ENCODE results near the gene NFIC. TPM values are rescaled to one million over a fixed set of nuclear protein-coding genes. Genes with fewer than 3 reads are reported as not detected.

The NFIC gene
- total RNA-seq, 4 donors from 2014 or later, result 165 to 297 (median 211) TPM

GRCh38 chr19:3362217-3362906 is 4.0 kb upstream of the NFIC start:
- Histone ChIP-seq H3K36me3 (no peaks in the 10 kb centered on the region), H3K27me3 (no peaks in the 10 kb centered on the region), H3K27ac (replicated peaks in 1 of 4) (peak overlapping the region; percentile 96 to 100 (median 99)), H3K4me1 (peaks cover 39 to 69% (median 66%) of the 10 kb centered on the region in 4 donors), H3K9me3 (no peaks in the 10 kb centered on the region), H3K4me3 (peak overlapping the region; percentile 97 to 100 (median 100))
- DNase-seq (ENCODE audit: extremely low spot score), result no peak
- intact Hi-C loops (cut with DNase I), result loop anchor here (10.0 kb wide), 1 partner anchor 62 kb away; no protein-coding TSS in a partner anchor
- WGBS, result 48% methylated on average over 9 of the region's 9 CpGs
- TF ChIP-seq POLR2A (IDR thresholded peaks at IDR 0.05; ENCODE audit: low read depth) (no peak), EP300 (IDR thresholded peaks at IDR 0.05) (no peak), POLR2AphosphoS5 (IDR thresholded peaks at IDR 0.05) (no peak), CTCF (IDR thresholded peaks at IDR 0.05) (no peak)

- Histone ChIP-seq H3K9me3 (no peaks in the 10 kb centered on the region), H3K27me3 (no peaks in the 10 kb centered on the region), H3K4me1 (peaks cover 30 to 67% (median 61%) of the 10 kb centered on the region in 4 donors), H3K36me3 (no peaks in the 10 kb centered on the region), H3K4me3 (no peak overlapping the region), H3K27ac (replicated peaks in 1 of 4) (peak overlapping the region; percentile 98 to 100 (median 100))
- TF ChIP-seq POLR2AphosphoS5 (IDR thresholded peaks at IDR 0.05) (peak in 1 of 2 donors; percentile 70), EP300 (IDR thresholded peaks at IDR 0.05) (no peak), CTCF (IDR thresholded peaks at IDR 0.05) (no peak), POLR2A (IDR thresholded peaks at IDR 0.05; ENCODE audit: low read depth) (no peak)
- intact Hi-C loops (cut with DNase I), result loop anchor here (10.0 kb wide), 1 partner anchor 61 kb away; no protein-coding TSS in a partner anchor
- DNase-seq (ENCODE audit: extremely low spot score), result no peak
- WGBS, result 61% methylated on average over 9 of the region's 16 CpGs
Measured at GRCh38 chr19:3363841-3364500, 2.4 kb upstream of the NFIC start.

GRCh38 chr19:3364501-3364858 is 1.9 kb upstream of the NFIC start:
- Histone ChIP-seq H3K27ac (replicated peaks in 1 of 4) (peak overlapping the region; percentile 98 to 100 (median 100)), H3K4me1 (peaks cover 30 to 71% (median 61%) of the 10 kb centered on the region in 4 donors), H3K27me3 (no peaks in the 10 kb centered on the region), H3K9me3 (no peaks in the 10 kb centered on the region), H3K36me3 (no peaks in the 10 kb centered on the region), H3K4me3 (no peak overlapping the region)
- TF ChIP-seq CTCF (IDR thresholded peaks at IDR 0.05) (no peak), POLR2A (IDR thresholded peaks at IDR 0.05; ENCODE audit: low read depth) (no peak), POLR2AphosphoS5 (IDR thresholded peaks at IDR 0.05) (no peak), EP300 (IDR thresholded peaks at IDR 0.05) (no peak)
- no peak for DNase-seq (ENCODE audit: extremely low spot score)
- WGBS, result 62% methylated on average over 4 of the region's 4 CpGs
- intact Hi-C loops (cut with DNase I), result loop anchor here (10.0 kb wide), 1 partner anchor 60 kb away; no protein-coding TSS in a partner anchor

- Histone ChIP-seq H3K4me1 (peaks cover 34 to 79% (median 66%) of the 10 kb centered on the region in 4 donors), H3K4me3 (peak overlapping the region; percentile 64 to 99 (median 89)), H3K27ac (replicated peaks in 1 of 4) (peak overlapping the region; percentile 98 to 100 (median 100)), H3K9me3 (no peaks in the 10 kb centered on the region), H3K27me3 (no peaks in the 10 kb centered on the region), H3K36me3 (no peaks in the 10 kb centered on the region)
- intact Hi-C loops (cut with DNase I), result loop anchor here (5.0 to 10.0 kb wide), 2 partner anchors 37 to 60 kb away; no protein-coding TSS in a partner anchor
- 38% methylated on average over 4 of the region's 9 CpGs for WGBS
- no peak for DNase-seq (ENCODE audit: extremely low spot score)
- peak; percentile 28 to 72 for TF ChIP-seq POLR2AphosphoS5 (IDR thresholded peaks at IDR 0.05)
- peak; percentile 13 for TF ChIP-seq POLR2A (IDR thresholded peaks at IDR 0.05; ENCODE audit: low read depth)
- no peak for TF ChIP-seq CTCF (IDR thresholded peaks at IDR 0.05)
- no peak for TF ChIP-seq EP300 (IDR thresholded peaks at IDR 0.05)
Measured at GRCh38 chr19:3365093-3365835, 1.1 kb upstream of the NFIC start.
